NB4 (cell line): ENCODE results near the gene TRIM25.

Experiments used
- MYC ChIP-seq: IDR thresholded peaks from 2 replicates; pipeline ENCODE4 v1.6.1; 2011; ENCODE audit warnings: low read depth, low read length
- POLR2A ChIP-seq: IDR thresholded peaks from 2 replicates; pipeline ENCODE4 v1.6.1; 2011; ENCODE audit warnings: mild to moderate bottlenecking; ENCODE audit not compliant: insufficient read length; ENCODE audit errors: extremely low read depth
- TF ChIP-seq, protein P1 (sequence below): IDR thresholded peaks from one replicate; pipeline ENCODE4 v1.5.1; 2012; ENCODE audit warnings: low read depth, low read length

GRCh38 chr17:56842577-56842976, 71.3 kb downstream of the TRIM25 start:
- TF ChIP-seq, protein P1, sequence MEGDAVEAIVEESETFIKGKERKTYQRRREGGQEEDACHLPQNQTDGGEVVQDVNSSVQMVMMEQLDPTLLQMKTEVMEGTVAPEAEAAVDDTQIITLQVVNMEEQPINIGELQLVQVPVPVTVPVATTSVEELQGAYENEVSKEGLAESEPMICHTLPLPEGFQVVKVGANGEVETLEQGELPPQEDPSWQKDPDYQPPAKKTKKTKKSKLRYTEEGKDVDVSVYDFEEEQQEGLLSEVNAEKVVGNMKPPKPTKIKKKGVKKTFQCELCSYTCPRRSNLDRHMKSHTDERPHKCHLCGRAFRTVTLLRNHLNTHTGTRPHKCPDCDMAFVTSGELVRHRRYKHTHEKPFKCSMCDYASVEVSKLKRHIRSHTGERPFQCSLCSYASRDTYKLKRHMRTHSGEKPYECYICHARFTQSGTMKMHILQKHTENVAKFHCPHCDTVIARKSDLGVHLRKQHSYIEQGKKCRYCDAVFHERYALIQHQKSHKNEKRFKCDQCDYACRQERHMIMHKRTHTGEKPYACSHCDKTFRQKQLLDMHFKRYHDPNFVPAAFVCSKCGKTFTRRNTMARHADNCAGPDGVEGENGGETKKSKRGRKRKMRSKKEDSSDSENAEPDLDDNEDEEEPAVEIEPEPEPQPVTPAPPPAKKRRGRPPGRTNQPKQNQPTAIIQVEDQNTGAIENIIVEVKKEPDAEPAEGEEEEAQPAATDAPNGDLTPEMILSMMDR: no peak
- TF ChIP-seq POLR2A: no peak
- no peak for TF ChIP-seq MYC
